GF-D8 (cell line): ENCODE measurements around the gene OR52L1.
"Not testable (repeated sequence)": the region's sequence is repeated elsewhere in the genome, so short reads cannot be mapped to it uniquely, and the experiment has no call there.

Source experiments
- DNase-seq: peaks from one replicate; lab custom pipeline; 2025; lab: John Stamatoyannopoulos, UW

The OR52L1 gene

GRCh38 chr11:5986885-5987284 is at the start of gene OR52L1:
Gene OR52L1, minus strand, starts transcription at chr11:5986985. Its CDS starts 55 bp downstream, at chr11:5986930.
- no peak for DNase-seq

- no peak for DNase-seq
These were observed 44.1 kb upstream of the OR52L1 start, which contains the start of gene OR56A1 for GRCh38 chr11:6030708-6031405. Gene OR56A1, minus strand, starts transcription at chr11:6030758. Its CDS starts 3,066 bp downstream, at chr11:6027692.

GRCh38 chr11:6027501-6027900 is 40.7 kb upstream of the OR52L1 start:
- no peak for DNase-seq

- no peak for DNase-seq
These were observed 38.3 kb upstream of the OR52L1 start for GRCh38 chr11:6025056-6025455.

- DNase-seq = no peak
These were observed 36.2 kb upstream of the OR52L1 start for GRCh38 chr11:6022956-6023355.

GRCh38 chr11:6013042-6013441 is 26.3 kb upstream of the OR52L1 start:
- DNase-seq = no peak

GRCh38 chr11:6012035-6012668 is 25.4 kb upstream of the OR52L1 start:
- no peak for DNase-seq

- DNase-seq = no peak
These were observed 20.1 kb upstream of the OR52L1 start, which contains the start of gene OR56A4 for GRCh38 chr11:6006846-6007245. Gene OR56A4, minus strand, starts transcription at chr11:6006946. Its CDS starts 3,954 bp downstream, at chr11:6002992.

GRCh38 chr11:6006395-6006794 is 19.6 kb upstream of the OR52L1 start:
- DNase-seq = no peak

GRCh38 chr11:6002202-6002699 is 15.5 kb upstream of the OR52L1 start:
- no peak for DNase-seq

GRCh38 chr11:5994791-5995190 is 8.0 kb upstream of the OR52L1 start:
- no peak for DNase-seq

GRCh38 chr11:5992604-5993251 is 5.9 kb upstream of the OR52L1 start:
- no peak for DNase-seq

- DNase-seq = no peak
These were observed 5.4 kb upstream of the OR52L1 start for GRCh38 chr11:5992150-5992549.

GRCh38 chr11:5989203-5989602 is 2.4 kb upstream of the OR52L1 start:
- DNase-seq = no peak

GRCh38 chr11:5983443-5983842 is 3.3 kb downstream of the OR52L1 start:
- no peak for DNase-seq

- no peak for DNase-seq
These were observed 13.3 kb downstream of the OR52L1 start for GRCh38 chr11:5973530-5973929.

GRCh38 chr11:5968394-5968793 is 18.4 kb downstream of the OR52L1 start, which contains the start of gene OR56A5:
Gene OR56A5, minus strand, starts transcription at chr11:5968494. Its CDS starts 0 bp downstream, at chr11:5968494.
- no peak for DNase-seq

- DNase-seq = no peak
These were observed 19.1 kb downstream of the OR52L1 start for GRCh38 chr11:5967708-5968107.

GRCh38 chr11:5966958-5967357 is 19.8 kb downstream of the OR52L1 start:
- DNase-seq = no peak

GRCh38 chr11:5960704-5961320 is 26.0 kb downstream of the OR52L1 start:
- DNase-seq = not testable (repeated sequence)

- no peak for DNase-seq
These were observed 31.2 kb downstream of the OR52L1 start for GRCh38 chr11:5955586-5955985.

GRCh38 chr11:5941951-5942350 is 44.8 kb downstream of the OR52L1 start, which contains the start of gene OR56A3:
Gene OR56A3, plus strand, starts transcription at chr11:5942251. Its CDS starts 5,096 bp downstream, at chr11:5947347.
- DNase-seq = no peak
